Activated CD8-positive, alpha-beta memory T cell treated with anti-CD3 and anti-CD28 coated beads for 24 hours (primary cell): ENCODE measurements around the gene NTM.

Source experiments
- DNase-seq: peaks from one replicate; pipeline ENCODE4 v3.0.0-alpha.2; 2020

Gene NTM

DNA sequence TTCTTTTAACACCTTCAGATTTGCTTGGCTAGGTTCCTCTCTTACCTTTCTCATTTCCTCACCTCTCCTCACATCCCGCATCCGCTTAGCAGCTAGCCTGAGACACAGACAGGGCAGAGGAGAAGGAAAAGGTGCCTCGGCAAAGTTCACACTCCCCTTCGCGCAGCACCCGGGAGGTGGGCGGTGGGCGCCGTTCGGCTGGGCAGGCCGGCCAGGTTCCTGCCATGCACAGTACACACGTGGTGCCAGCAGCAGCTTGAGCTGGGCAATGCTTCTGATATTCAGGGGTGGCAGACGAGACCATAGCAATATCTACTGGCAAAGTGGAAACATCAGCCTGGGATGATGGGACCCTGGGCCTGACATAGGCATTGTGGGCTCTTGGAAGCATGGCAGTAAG lies 3.3 kb downstream of the NTM start:
- DNase-seq, result no peak

DNA sequence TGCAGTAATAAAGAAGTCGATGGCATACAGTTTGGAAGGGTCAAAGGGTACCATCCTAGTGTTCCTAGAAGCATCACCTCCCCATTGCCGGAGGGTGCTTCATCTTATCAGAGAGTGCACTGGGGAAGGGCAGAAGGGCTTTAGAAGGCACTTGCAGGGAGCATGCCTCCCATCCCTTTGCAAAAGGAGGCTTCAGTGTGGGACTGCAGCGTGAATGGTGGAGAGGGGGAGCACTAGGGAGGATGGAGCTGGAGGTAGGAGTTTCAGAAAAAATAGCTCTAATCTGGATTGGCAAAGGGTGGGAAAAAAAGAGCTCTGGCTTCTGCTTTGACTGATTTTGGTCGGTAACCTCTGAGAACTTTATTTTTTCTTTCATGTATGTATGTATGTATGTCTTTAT lies 5.0 kb downstream of the NTM start:
- DNase-seq, result no peak

DNA sequence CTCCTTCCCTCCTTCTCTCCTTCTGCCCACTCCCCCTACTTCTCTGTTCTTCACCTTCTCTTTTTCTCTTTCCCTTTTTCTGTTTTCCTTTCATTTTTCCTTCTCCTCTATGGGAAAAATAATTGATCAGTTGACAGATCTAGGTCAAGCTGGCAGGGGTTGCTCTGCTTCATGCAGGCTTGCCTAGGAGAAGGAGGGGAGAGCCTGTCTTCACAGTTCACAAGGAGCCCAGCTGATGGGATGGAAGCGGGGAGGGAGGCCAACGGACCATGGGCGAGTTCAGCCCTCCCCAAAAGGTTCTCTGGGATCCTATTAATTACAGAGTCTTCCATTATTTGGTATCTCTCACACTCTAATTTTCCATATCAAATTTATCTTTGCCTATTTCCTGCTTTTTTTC lies 5.5 kb downstream of the NTM start:
- DNase-seq, result no peak

DNA sequence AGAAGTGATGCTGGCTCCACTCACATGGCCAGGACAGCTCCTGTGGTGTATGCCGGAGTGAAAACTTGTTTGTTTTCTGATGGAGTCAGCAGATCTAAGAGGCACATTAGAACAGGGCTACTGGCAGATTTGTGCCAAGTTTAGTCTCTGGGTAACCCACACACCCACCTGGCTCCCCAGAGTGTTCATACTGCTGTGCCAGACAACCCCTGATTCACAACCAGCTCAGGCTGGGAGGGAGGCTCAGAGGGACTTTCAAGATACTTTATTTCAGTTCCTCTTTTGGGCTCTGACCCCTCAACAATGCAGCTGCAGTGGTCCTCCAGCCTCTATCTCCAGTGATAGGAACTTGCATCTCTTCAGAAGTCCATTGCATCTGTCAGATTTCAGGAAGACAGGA lies 8.5 kb downstream of the NTM start:
- no peak for DNase-seq

DNA sequence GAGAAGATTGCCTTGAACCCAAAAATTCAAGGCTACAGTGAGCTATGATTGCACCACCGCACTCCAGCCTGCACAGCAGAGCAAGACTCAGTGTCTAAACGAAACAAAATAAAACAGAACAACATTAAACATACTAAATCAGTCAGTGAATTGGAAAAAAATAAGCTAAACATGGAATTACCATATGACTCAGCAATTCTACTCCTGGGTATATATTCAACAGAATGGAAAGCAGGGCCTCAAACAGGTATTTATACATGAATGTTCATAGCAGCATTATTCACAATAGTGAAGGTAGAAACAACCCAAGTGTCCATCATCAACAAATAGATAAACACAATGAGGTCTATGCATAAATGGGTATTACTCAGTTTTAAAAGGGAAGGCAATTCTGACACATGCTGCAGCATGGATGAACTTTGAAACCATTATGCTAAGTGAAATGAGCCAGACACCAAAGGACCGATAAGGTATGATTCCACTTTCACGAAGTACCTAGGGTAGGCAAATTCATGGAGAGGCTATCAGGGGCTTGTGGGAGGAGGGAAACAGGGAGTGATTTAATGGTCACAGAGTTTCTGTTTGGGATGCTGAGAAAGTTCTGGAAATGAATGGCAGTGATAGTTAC lies 15.5 kb downstream of the NTM start:
- DNase-seq, result no peak

DNA sequence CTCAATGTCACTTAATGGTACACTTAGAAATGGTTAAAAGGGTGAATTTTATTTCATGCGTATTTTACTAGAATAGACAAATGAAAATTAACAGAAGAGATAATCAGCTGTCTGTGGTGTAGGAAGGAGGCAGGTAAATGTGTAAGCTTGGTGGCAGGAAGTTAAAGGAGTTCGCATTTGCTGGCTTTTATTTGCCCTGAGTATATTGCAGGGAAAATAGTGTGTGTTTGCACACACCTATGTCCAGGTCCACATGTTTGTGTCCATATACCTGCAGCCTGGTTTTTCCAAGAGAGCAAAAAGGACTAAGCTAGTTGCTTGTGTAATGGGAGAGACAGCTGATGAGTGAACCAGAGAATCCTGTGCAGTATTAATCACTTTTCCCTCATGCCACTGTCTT lies 16.0 kb downstream of the NTM start:
- DNase-seq, result no peak

DNA sequence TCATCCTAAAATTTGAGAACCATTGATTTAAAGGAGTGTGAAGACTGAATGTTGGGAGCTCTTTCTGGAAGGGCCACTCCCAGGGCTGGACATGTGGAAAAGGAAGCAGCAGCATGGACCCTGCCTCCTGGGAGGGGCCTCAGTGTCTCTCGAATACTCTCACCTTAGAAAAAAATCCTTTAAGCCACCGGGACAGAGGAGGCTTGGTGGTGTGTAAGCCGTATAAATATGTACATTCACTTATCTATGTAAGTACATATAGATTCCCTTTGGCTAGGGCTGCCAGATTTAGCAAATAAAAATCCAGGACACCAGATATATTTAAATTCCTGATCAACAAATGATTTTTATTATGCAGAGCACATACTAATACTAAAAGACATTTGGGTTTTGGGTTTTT lies 17.6 kb downstream of the NTM start:
- DNase-seq, result no peak

DNA sequence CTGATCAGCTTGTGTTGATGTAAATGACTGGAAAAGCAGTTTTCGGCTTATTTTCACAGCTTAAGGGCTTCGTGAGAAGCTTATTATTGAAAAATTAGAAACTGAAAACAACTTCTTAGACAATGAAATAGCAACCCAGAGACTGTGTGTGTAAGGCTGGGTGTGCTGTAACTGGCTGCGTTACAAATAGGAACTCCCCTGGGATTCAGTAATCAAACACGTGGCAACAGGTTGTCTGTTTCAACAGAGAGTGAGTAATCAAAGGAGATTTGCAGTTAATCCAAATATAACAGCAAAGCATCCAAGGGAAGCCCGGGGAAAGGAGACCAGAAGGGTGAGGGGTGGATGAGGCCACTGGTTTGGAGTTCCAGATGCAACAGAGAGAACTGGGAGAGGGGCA lies 19.2 kb downstream of the NTM start:
- no peak for DNase-seq

DNA sequence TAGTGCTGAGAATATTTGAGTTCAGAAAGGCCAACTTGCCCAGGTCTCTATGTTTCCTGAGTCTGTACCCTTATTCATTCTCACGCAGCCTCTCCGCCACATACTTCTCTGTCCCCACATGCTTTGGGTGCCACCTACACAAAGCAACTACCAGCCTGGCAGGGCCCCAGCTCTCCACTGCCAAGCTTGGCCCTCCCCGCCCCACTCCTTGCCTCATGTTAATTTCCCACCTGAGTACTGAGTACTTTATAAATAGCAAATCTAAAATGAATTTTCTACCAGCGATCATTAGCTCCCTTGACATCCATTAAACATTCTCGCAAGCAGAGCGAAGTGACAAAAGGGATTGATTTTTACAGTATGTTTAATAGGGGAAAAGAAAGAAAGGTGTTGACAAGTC lies 20.8 kb downstream of the NTM start:
- no peak for DNase-seq

DNA sequence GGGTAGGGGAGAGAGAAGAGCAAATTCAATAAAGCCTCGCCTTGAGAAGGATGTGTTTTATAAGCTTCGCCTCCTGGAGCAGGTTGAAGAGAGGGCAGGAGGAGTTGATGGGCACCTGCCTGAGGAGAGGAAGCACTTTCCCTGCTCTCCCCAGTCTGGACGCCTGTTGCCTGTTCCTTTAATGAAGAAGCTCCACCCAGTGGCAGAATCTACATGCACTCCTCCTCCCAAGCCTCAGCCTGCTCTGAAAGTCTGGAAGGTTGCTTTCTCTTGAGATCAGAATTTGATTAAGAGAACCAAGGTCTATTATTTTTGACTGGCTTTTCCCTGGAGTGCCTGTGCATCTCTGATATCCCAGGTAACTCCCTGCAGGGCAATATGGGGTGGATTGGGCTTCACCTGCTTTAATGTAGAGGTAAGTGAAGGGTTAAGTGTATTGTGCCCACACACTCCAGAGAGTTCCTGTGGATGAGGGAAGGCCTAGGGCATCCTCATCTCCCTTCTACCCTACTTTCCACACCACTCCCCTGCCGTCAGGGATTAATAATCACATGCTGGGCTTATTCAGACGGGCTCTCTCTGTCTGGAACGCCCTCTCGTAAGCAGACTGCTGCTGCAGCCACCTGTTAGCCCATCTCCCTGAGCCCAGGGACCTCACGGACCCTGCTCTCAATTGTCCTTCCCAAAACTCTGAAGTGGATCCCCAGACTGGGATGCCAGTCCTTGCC lies 22.3 kb downstream of the NTM start:
- DNase-seq, result no peak

DNA sequence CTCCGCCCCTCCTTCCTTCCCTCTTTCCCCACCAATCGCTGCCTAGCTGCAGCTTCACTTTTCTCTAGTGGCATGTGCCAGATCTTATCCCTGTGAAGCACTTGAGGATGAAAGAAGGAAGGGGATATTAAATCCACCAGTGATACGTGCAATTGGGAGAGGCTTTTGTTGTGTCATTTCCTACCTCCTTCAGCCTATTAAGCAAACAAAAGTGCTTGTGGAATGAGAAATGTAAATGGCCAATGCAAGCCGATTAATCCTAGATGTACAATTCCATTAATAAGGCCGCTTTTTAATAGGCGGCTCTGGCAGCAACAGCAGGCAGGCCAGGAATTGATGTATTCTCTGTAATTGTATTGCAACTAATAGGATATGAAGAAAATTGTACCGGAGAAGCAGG lies 23.3 kb downstream of the NTM start:
- no peak for DNase-seq

DNA sequence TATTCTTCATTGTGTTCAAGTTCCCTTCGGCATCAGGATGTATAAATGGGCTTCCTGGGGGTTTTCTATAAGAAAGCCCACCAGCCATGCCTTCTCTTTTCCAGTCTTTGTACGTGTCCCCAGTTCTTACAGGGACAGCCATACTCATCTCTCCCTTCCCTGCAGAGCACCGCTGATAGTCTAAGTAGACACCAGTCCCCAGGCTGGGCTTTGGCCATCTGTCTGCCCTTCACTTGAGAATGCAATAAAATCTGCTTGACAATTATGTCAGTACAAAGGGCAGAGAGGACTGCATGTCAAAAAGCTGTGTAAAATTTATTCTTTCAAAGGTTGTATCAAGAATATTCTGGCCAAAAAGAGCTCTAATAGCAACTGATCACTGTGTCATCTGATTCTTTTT lies 27.3 kb downstream of the NTM start:
- no peak for DNase-seq

DNA sequence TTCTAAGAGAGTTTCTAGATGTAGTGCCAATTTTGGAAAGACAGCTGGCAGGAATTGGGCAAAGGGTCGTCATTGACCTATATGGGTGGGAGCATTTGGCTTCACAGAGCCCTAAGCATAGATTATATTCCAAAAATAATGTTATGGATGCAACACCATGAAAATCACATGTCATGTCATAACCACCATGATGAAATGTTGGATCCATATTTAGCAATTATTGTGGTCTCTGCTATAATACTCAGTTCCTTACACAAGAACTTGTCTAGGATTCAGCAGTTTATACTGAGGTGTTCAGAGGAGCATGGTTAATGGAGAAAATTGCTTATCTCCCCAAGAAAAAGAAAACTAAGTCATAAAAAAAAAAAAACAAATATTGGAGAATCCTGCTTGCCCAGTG lies 31.6 kb downstream of the NTM start:
- DNase-seq, result no peak

DNA sequence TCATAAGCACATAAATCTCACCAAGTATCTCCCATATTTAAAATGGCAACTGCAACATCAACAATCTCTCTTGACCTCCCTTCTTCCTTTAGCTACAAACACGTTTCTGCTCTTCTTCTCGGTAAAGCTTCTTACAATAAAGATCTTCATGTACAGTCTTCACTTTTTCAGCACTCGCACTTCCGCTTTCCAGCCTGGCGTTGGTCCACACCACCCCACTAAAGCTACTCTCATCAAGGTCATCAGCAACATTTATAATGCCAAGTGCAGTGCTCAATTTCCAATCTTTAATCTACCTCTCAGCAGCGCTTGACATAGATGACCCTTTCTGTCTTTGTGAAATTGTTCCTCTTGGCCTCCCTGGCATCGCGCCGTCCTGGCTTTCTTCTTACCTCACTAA lies 33.6 kb downstream of the NTM start:
- no peak for DNase-seq

DNA sequence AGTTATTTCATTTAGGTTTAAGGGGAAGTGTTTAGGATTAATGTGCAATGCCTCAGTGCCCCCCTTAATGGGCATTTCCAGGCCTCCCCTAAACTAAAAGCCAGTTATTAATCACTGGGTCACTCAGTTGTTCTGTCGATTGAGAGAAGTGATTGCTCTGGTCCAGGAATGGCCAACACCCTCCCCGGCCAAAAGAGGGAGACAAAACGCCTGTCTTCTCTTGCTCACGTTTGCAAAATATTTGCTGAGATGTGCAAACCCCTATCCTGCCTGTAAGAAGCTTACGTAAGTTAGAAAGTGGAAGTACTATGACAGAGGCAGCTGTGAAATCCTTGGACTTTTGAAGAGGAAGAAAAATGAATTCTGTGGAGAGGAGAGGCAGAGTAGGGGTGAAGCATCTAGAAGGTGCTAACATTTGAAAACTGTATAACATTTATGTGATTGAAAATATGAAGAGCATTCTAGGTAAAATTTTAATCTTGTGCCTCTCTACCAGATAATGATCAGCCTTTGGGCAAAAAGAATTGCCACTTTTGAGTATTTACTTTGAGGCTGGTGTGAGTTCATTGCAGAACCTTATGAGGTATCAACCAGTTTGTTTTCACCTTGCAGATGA lies 37.7 kb downstream of the NTM start:
- no peak for DNase-seq

DNA sequence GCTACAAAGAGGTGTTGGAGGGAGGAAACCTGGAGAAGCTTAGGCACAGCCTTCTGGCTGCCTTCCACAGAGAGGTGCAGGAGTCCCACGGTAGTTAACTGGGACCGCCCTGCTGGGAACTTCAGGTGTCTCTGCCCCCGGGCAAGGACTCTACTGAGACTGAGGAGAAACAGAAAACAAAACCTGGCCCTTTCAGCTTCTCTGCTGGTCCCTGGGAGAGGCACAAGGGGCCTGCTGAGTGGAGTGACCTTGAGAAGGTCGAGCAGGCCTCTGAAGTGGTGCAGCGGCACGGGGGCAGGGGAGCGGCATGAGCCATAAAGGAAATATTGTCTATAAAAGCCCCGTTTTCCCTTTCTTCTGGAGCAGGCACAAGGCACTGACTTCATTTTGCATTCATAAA lies 38.9 kb downstream of the NTM start:
- no peak for DNase-seq

DNA sequence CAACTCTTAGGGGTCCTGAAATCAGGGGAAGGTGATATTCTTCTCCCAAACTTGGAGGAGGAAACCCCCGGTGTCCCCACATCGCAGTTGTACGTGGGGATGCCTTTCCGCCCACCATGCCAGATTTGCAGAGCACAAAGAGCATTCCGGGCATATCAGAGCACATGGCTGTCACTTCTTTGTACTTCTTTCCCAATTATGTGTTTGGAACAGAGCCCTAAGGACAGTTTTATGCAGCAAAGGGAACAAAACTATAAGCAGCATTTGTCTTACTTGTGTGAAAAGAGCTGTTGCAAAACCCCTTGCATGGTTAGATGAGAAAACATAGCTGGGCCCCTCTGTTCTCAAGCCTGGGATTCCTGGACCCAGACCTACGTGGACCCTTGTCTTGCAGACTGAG lies 41.2 kb downstream of the NTM start:
- no peak for DNase-seq

DNA sequence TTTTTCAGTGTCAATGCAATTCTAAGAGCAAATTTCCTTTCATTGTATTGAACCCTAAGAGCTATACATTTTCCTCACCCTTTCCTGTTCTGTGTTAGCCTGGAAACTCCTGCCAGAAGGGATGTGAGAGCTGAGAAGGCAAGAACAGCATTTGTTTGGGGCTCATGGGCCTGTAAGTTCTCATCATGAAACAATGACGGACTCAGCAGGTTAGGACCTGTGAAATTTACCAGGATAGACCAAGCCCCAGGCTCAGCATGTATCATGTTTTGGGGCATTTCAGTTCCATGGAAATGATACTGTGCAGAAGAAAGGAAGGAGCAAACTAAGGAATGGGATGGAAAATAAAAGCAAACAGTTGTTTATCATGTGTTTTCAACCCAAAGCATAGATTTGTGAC lies 41.6 kb downstream of the NTM start:
- DNase-seq, result no peak

DNA sequence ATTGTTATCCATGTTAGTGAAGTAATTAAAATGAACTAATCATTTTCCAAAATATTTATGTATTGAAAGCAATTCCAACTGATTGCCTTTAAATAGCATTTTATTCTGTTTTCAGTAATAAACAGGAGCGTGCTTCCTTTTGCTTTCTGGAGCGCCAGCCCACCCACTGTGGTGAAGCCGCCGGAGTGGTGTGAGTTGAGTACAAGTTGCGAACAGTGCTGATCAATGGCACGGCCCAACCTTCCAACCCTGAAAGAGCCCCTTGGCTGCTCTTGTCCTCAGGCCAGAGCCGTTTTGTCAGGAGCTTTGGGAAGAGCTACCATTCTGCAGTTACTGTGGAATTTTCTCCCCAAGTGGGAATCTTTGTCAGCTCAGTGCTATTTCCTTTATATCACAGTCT lies 42.8 kb downstream of the NTM start:
- DNase-seq, result no peak

DNA sequence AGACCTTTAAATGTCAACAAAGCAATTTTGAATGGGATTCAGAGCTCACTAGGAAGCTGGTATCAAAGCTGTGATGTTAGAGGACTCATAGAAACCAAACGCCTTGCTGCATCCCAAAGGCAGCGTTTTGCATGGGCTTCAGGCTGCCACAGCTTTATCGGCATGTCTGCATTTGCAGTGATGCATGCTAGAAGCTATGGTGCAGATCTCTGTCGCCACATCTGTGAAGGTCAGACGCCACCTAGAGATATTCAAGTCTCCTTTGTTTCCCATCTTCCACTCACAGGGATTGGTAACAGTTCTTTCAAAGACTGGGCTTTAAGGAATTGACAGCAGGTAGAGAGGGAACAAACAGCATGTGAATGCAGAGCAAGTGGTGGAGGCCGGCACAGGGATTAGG lies 47.8 kb downstream of the NTM start:
- no peak for DNase-seq

DNA sequence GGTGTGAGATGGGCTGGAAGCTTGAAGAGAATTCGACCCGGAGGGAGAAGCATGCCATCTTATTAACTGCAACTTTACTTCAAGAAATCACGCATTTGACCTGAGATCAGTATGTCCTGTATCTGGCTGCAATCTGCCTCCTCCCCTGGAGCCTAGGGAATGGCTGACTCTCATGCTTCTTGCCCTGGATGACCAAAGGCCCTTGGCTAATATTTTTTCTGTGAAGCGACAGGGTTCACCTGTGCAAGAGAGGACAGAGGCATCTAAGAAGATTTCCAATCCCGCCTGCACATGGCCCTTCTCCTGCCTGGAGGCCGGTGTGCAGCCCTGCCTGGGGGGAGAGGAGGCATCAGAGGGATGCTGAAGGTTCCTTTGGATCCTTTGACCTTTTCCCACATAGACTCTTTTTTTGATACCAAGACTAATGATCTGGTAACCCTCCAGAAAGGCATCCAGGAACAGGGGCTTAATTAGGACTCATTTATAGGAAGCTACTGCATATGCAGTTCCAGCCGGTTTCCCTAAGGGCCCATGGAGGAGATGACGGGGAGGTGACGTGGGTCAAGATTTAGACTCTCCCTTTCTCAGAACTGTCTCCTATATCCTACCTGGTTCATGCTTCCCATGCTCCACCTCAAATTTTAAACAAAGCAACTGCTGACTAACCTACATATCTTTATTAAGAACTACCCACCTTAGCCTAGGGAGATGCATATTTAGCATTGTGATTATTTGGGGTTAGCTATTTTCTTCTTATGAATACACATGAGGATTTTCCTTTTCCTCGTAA lies 50.8 kb downstream of the NTM start:
- no peak for DNase-seq

DNA sequence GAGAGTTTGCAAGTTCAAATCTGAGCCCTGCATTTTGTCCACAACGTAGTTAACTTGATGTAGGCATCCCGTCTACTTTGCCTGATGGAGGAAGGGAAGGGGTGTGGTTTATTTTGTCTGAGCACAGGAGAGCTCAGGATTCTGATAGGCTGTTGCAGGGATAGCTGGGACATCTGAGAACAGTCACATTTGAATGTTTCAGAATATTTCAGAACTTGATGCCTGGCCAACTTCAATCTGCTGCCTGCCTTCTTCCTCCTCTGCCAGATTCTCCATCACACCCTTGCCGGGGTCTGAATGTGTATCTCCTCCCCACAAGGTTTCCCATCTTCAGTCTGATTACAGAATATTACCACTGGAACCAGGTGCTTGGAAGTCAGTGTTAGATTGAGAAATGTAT lies 51.6 kb downstream of the NTM start:
- no peak for DNase-seq

DNA sequence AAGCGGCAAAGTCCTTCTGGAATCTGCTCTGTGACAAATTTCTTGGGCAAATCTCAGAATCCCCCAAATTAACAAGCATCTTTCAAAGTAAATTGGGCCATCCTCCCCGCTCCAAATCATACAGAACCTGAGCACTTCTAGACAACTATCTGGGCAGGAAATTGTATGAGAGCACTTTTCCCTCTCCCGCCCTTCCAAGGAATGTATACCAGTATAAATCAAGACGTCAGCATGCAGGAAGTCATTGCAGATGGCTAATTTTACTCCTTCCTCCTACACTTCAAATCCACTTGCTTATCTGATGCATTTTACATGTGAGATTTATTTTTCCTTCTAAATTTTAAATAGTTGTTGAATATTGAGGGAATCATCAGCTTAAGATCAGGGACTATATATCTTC lies 52.1 kb downstream of the NTM start:
- no peak for DNase-seq

DNA sequence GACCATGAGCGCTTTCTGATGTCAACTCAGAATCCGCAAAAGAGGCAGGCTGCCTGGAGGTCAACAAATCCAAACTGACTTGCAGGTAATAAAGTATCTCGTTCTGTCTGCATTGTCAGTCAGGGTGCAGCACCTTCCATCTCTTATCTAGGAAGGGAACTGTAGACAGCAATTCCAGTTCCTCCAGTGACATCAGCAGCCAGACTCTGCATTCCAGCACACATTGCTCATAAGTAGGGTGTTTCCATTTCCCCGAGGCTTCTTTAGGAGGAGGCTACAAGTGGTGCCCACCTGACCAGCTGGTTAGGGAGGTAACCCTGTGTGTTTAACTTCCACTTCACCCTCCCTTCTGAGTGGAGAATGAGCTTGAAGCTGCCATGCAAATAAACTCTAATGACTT lies 53.3 kb downstream of the NTM start:
- DNase-seq, result no peak
